HG03139 (cell line): ENCODE results near the gene BABAM2.

Experiments used
- ATAC-seq: cut with Tn5 transposase; IDR thresholded peaks from one replicate; pipeline ENCODE4 v1.9.1; 2021; ENCODE audit not compliant: unreplicated experiment

Gene BABAM2

GRCh38 chr2:28062867-28063266, 172.3 kb downstream of the BABAM2 start:
- no peak for ATAC-seq

DNA sequence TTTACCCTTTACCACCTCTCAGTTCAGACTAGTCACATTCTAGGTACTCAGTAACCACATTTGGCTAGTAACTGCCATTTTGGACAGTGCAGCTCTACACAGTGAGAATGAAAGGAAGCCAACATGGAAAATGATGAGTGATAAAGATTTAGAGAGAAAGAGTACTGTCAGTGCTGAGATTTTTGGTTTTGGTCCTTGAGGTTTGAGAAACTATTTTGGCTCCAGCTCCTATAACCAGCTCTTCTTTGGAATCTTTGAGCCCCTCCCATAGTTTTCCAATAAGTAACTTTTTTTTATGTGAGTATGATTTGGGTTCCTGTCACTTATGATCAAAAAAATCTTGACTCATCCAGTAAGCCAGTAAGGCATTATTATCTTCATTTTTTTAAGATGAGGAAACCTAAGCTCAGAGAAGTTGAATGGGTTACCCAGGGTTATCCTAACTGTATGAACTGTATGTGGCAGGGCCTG, 173.0 kb downstream of the BABAM2 start:
- no peak for ATAC-seq

GRCh38 chr2:28067602-28068001, 177.1 kb downstream of the BABAM2 start:
- ATAC-seq = no peak

- no peak for ATAC-seq
Observed at GRCh38 chr2:28068088-28068487, 177.6 kb downstream of the BABAM2 start.

- ATAC-seq = no peak
Observed at GRCh38 chr2:28068527-28068926, 178.0 kb downstream of the BABAM2 start.

GRCh38 chr2:28071221-28071620, 180.7 kb downstream of the BABAM2 start:
- ATAC-seq = no peak

DNA sequence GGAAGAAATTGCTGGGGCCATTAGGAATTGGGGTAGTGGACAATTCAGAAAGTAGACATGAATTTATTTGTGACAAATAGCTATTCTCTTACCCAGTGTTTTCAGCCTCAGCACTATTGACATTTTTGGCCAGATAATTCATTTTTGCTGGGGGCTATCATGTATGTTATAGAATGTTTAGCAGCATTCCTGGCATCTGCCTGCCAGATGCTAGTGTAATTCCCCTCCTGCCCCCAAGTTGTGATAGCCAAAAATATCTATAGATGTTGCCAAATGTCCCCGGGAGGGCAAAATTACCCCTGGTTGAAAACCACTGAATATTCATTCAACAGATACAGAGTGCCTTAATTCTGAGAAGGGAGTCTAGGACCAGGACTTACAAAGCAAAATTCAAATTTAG, 183.6 kb downstream of the BABAM2 start:
- no peak for ATAC-seq

GRCh38 chr2:28080911-28081310, 190.4 kb downstream of the BABAM2 start:
- ATAC-seq = no peak

DNA sequence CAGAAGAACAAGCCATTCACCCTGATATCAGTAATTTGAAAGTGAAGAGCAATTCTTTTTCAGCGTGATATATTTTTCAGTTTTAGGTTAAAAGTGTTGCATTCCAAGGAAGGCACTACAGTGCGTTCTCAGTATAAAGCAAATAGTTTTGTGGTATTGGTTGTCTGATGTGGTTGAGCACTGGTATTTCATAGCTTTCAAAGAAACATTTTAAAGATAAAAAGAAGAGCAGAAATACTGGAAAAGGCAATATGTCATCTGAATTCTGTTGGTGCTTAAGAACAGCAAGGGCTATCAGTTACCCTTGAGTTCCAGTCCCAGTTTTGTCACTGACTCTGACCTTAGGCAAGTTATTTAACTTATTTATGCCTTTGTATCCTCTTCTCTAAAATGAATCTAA, 191.6 kb downstream of the BABAM2 start:
- ATAC-seq = no peak

GRCh38 chr2:28083476-28083875, 192.9 kb downstream of the BABAM2 start:
- ATAC-seq = no peak

GRCh38 chr2:28084564-28084963, 194.0 kb downstream of the BABAM2 start:
- ATAC-seq = no peak

GRCh38 chr2:28085201-28085600, 194.7 kb downstream of the BABAM2 start:
- ATAC-seq = no peak

DNA sequence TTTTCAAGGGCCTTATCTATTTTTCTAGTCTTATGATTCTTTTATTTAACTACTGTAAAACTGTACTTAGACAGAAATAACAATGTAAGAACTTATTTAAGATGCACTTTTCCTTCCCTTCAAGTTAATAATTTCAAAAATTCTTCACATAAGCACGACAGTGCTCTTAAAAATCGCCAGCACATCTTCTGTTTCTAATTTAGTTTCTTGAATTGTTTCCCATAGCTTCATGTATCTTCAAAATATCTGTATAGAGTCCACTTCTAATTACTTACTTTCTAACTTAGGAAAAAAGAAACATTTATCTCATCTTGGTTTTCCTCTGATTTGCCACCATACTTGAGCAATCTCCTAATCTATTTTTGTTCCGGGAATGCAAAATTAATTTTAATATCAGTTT, 196.1 kb downstream of the BABAM2 start:
- ATAC-seq = no peak

GRCh38 chr2:28088970-28089369, 198.4 kb downstream of the BABAM2 start:
- no peak for ATAC-seq

GRCh38 chr2:28089486-28089885, 199.0 kb downstream of the BABAM2 start:
- ATAC-seq = no peak

GRCh38 chr2:28093308-28093707, 202.8 kb downstream of the BABAM2 start:
- no peak for ATAC-seq

GRCh38 chr2:28093768-28094167, 203.2 kb downstream of the BABAM2 start:
- ATAC-seq = no peak

GRCh38 chr2:28094739-28095138, 204.2 kb downstream of the BABAM2 start:
- ATAC-seq = no peak

DNA sequence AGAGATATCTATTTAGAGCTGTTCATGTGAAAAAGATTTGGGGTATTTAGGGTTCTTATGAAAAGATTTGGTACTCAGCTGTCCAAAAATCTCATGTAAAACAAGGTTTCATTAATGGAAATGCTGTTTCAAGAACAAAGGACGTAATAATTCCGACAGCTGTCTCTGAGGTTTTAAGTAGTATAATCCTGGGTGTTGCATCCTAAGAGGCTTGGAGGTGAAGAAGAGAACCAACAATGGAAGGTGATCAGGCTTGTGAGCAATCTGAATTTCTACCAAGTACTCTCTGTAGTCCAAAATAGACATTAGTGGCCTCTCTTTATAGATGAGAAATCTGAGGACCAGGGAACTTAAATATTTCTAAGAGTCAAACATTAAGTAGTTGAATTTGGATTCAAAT, 205.1 kb downstream of the BABAM2 start:
- no peak for ATAC-seq

GRCh38 chr2:28096421-28096820, 205.9 kb downstream of the BABAM2 start:
- no peak for ATAC-seq

- ATAC-seq = no peak
Observed at GRCh38 chr2:28098501-28099225, 208.1 kb downstream of the BABAM2 start.

DNA sequence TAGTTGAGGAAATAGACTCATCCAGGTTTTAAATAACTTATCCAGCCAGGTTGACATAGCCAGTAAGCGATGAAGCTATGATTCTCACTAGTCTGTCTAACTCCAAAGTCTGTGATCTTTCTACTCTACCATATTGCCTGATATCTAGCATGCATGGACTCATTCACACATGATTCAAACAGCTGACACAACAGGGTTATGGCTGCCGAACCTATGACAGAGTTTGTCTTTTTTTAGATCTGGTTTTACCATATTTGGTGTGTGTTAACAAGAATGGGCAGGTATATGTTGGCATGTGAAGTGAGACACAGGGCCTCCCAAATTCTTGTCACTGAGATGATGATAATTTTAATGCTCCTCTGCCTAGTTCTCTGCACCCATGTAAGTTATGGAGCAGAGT, 210.6 kb downstream of the BABAM2 start:
- ATAC-seq = no peak

DNA sequence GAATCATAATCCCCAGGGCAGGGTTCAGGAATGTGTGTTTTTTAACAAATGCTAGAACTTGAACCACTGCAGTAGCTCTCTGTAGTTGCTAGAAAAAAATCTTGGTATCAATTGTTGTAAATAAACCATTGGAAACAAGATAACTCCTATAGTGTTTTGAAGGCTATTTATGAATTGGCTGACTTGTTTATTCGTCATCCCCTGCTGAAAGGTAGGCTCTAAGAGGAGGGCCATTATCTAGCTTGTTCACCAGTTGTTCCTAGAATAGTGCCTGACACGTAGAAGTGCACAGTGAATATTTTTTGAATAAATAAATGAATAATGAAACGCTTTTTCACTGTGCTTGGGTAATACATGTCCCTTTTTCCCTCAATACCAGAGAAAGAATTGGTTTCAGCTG, 211.4 kb downstream of the BABAM2 start:
- ATAC-seq = no peak
